Nephron (organoid): ENCODE data around the gene BMPER.

ENCODE experiments used
- H3K27ac Mint-ChIP-seq, 3 experiments: 2 replicates each; pipeline ENCODE4 v1.8.0; 2020; ENCODE audit warnings: mixed read lengths in 3 of 3, mild to moderate bottlenecking in 2 of 3, moderate library complexity in 1 of 3
- H3K27me3 Mint-ChIP-seq: 2 replicates; pipeline ENCODE4 v1.8.0; 2021; ENCODE audit warnings: low read depth, mild to moderate bottlenecking, moderate library complexity, mixed read lengths
- H3K36me3 Mint-ChIP-seq: 2 replicates; pipeline ENCODE4 v1.8.0; 2020; ENCODE audit warnings: low read depth, mixed read lengths
- H3K4me1 Mint-ChIP-seq: 2 replicates; pipeline ENCODE4 v1.8.0; 2020; ENCODE audit warnings: mixed read lengths
- H3K4me3 Mint-ChIP-seq, 3 experiments: 2 replicates each; pipeline ENCODE4 v1.8.0; 2020; ENCODE audit warnings: mild to moderate bottlenecking in 3 of 3, mixed read lengths in 3 of 3, moderate library complexity in 2 of 3
- H3K9me3 Mint-ChIP-seq: 2 replicates; pipeline ENCODE4 v1.8.0; 2020; ENCODE audit warnings: mixed read lengths
- TF ChIP-seq, protein P1 (sequence below), 3 experiments: fragments of 200-600 bp; sonication (generic); IDR thresholded peaks; one replicate each; pipeline ENCODE4 v1.5.0; 2021; ENCODE audit warnings: antibody characterized with exemption in 3 of 3; ENCODE audit not compliant: unreplicated experiment in 3 of 3

BMPER gene

DNA sequence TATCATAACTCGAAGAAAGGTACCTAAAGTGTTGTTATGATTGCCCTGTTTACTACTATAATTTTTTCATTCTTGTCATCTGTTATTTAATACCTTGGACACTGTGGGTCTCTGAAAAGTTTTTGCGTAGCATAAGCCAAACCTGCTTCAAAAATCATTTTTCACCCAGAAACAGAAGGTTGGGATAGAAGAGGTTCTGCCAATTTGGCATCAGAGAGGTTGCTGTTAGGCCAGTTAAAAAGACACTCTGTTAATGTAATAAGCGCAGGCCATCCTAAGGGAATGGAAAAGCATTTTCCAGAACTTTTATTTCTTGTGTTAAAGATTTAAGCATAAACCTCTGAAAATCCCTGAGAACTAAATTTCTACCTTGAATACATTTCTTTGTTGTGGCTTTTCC is 212.2 kb downstream of the BMPER start:
- H3K27me3 Mint-ChIP-seq = peaks cover 3% of the 10 kb centered on the region
- peaks cover 9% of the 10 kb centered on the region for H3K36me3 Mint-ChIP-seq
- TF ChIP-seq, protein P1, sequence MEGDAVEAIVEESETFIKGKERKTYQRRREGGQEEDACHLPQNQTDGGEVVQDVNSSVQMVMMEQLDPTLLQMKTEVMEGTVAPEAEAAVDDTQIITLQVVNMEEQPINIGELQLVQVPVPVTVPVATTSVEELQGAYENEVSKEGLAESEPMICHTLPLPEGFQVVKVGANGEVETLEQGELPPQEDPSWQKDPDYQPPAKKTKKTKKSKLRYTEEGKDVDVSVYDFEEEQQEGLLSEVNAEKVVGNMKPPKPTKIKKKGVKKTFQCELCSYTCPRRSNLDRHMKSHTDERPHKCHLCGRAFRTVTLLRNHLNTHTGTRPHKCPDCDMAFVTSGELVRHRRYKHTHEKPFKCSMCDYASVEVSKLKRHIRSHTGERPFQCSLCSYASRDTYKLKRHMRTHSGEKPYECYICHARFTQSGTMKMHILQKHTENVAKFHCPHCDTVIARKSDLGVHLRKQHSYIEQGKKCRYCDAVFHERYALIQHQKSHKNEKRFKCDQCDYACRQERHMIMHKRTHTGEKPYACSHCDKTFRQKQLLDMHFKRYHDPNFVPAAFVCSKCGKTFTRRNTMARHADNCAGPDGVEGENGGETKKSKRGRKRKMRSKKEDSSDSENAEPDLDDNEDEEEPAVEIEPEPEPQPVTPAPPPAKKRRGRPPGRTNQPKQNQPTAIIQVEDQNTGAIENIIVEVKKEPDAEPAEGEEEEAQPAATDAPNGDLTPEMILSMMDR (IDR thresholded peaks at IDR 0.05; ENCODE audit: unreplicated experiment in 3 of 3) = no peak

DNA sequence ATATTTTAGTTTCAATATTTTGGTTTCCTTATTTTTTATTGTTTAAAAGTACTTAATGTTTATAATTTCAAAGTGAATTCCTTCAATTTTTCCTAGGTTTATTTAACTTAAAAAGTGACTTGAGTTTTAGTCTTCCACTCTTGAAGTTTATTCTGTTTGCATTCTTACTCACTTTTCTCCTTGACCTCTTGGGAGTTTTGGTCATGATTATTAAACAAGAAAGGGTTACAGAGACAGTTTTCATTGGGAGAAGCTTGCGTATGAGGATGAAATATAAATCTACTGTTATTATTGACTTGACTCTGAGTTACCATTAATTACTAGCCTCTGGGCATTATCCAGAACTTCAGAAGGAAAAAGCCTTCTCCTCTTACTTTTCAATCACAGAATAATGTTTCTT is 216.0 kb downstream of the BMPER start:
- Mint-ChIP-seq H3K27ac (no peak overlapping the region), H3K4me1 (no peaks in the 10 kb centered on the region), H3K27me3 (peaks cover 3% of the 10 kb centered on the region), H3K36me3 (peaks cover 13% of the 10 kb centered on the region), H3K4me3 (no peak overlapping the region), H3K9me3 (peaks cover 30% of the 10 kb centered on the region)
- TF ChIP-seq, protein P1 (IDR thresholded peaks at IDR 0.05; ENCODE audit: unreplicated experiment in 3 of 3) = no peak

More for the DNA sequence above, 212.2 kb downstream of the BMPER start:
- Mint-ChIP-seq H3K27ac (peak overlapping the region in 1 of 3 experiments; percentile 61), H3K9me3 (peaks cover 16% of the 10 kb centered on the region), H3K4me3 (no peak overlapping the region), H3K4me1 (no peaks in the 10 kb centered on the region)

GRCh38 chr7:34123316-34123715 is 218.0 kb downstream of the BMPER start:
- Mint-ChIP-seq H3K4me3 (no peak overlapping the region), H3K27me3 (peaks cover 3% of the 10 kb centered on the region), H3K9me3 (peaks cover 38% of the 10 kb centered on the region), H3K4me1 (no peaks in the 10 kb centered on the region), H3K27ac (peak overlapping the region in 2 of 3 experiments; percentile 34 to 51), H3K36me3 (peaks cover 10% of the 10 kb centered on the region)
- TF ChIP-seq, protein P1 (IDR thresholded peaks at IDR 0.05; ENCODE audit: unreplicated experiment in 3 of 3) = no peak

DNA sequence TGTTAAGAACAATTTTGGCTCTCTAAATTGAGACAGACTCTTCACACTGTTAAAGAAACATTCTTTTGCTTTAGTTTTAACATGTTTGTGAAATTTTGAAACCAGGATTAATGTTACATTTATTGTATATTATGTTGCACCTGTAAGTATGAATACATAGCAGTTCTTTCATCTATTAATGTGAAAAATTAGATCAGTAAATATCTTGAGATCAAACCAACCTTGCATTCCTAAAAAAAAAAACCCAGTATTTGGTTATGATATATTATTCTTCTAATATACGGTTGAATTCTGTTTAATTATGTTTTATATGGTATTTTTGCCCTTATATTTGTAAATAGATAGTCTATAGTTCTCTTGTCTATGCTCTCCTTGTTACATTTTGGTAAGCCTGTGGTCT is 219.4 kb downstream of the BMPER start:
- TF ChIP-seq, protein P1 (IDR thresholded peaks at IDR 0.05; ENCODE audit: unreplicated experiment in 3 of 3) = no peak
- H3K4me3 Mint-ChIP-seq = no peak overlapping the region
- peaks cover 33% of the 10 kb centered on the region for H3K9me3 Mint-ChIP-seq
- no peaks in the 10 kb centered on the region for H3K4me1 Mint-ChIP-seq
- peaks cover 3% of the 10 kb centered on the region for H3K27me3 Mint-ChIP-seq
- no peak overlapping the region for H3K27ac Mint-ChIP-seq
- peaks cover 9% of the 10 kb centered on the region for H3K36me3 Mint-ChIP-seq

GRCh38 chr7:34128762-34129161 is 223.4 kb downstream of the BMPER start:
- Mint-ChIP-seq H3K27me3 (peaks cover 6% of the 10 kb centered on the region), H3K36me3 (peaks cover 9% of the 10 kb centered on the region), H3K27ac (no peak overlapping the region), H3K9me3 (peaks cover 29% of the 10 kb centered on the region), H3K4me3 (no peak overlapping the region), H3K4me1 (peaks cover 17% of the 10 kb centered on the region)
- TF ChIP-seq, protein P1 (IDR thresholded peaks at IDR 0.05; ENCODE audit: unreplicated experiment in 3 of 3) = no peak

GRCh38 chr7:34130558-34131295 is 225.4 kb downstream of the BMPER start:
- TF ChIP-seq, protein P1 (IDR thresholded peaks at IDR 0.05; ENCODE audit: unreplicated experiment in 3 of 3) = no peak
- Mint-ChIP-seq H3K4me3 (no peak overlapping the region), H3K36me3 (no peaks in the 10 kb centered on the region), H3K27me3 (peaks cover 6% of the 10 kb centered on the region), H3K27ac (no peak overlapping the region), H3K4me1 (peaks cover 19% of the 10 kb centered on the region), H3K9me3 (peaks cover 16% of the 10 kb centered on the region)
